ENCODE measurements around the gene LCOR. TPM values are rescaled to one million over a fixed set of nuclear protein-coding genes. Genes with fewer than 3 reads are reported as not detected.
A peak's percentile ranks its signal among the peaks of the same experiment; 100 is the strongest.
"Not testable (repeated sequence)": the region's sequence is repeated elsewhere in the genome, so short reads cannot be mapped to it uniquely, and the experiment has no call there.

LCOR gene
- total and polyA plus RNA-seq, 9 donors = 9.0 to 18.0 (median 12.0) TPM

DNA sequence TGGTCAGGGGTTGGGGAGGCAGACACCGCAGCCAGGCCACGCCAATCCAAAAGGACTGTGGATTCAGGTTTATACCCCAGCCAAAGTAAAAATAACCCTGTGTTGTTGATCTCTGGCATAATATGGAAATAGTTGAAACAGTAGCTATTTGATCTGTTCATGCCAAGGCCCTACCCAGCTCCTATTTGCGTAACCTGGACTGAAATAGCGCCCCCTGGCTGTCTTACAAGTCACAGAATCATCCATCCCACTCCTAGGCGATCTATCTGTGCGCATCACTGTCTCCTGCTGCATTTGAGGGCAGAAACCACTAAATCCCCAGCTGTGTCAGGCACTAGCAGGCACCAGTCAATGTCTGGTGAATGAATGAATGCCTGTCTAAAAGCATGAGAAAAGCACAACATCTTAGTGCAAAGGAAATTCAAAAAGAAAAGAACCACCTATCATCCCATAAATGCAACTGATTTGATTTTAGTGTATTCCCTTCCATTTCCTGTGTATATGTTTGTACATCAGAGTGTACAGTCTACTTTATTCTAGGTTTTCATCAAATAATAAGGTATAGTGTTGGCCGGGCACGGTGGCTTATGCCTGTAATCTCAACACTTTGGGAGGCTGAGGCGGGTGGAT lies 193.6 kb downstream of the LCOR start:
- 41% methylated on average over 3 of the region's 9 CpGs for WGBS (ENCODE audit: insufficient coverage)
- peak; percentile 50 for DNase-seq
- Histone ChIP-seq H3K4me1 (ENCODE audit: control insufficient read depth, insufficient read depth, low read length) (peaks cover 10% of the 10 kb centered on the region), H3K27ac (ENCODE audit: low read length) (no peak overlapping the region), H3K36me3 (ENCODE audit: control insufficient read depth, insufficient read depth, low read length) (no peaks in the 10 kb centered on the region), H3K27me3 (ENCODE audit: control insufficient read depth, insufficient read depth, low read length) (no peaks in the 10 kb centered on the region), H3K4me3 (ENCODE audit: low read length) (no peak overlapping the region), H3K9me3 (replicated peaks; ENCODE audit: control insufficient read depth, low read depth, low read length) (no peaks in the 10 kb centered on the region)

DNA sequence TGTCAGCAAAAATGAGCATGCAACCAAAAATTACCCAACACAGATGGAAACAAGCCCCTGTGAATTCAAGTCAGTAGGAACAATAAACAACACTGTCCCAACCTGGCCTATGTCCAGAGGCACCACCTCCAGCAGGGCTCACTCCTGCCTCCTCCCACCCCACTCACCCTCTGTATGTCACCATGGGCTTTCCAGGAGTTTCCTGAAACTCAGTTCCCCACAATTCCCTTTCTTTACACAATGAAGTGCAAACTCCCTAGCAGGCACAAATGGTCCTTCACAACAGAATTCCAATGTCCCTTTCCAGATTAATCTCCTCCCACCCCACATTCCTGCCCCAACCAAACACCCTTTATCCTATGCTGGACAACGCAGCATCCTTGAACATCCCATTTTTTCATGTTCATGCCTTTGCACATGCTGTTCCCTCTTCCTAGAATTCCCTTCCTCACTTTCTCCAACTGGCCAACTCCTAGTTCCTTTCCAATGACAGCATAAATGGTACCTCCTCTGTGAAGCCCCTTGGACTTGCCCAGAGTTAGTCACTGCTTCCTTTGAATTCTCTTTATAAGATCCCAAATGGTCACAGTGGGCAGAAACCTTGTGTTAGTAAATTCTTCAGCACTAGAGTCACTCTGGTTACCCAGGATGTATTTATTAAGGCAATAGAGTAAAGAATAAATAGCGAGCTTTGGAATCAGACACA lies 196.2 kb downstream of the LCOR start:
- no peak for DNase-seq
- Histone ChIP-seq H3K27me3 (ENCODE audit: control insufficient read depth, insufficient read depth, low read length) (no peaks in the 10 kb centered on the region), H3K4me3 (ENCODE audit: low read length) (no peak overlapping the region), H3K4me1 (ENCODE audit: control insufficient read depth, insufficient read depth, low read length) (peaks cover 5% of the 10 kb centered on the region), H3K9me3 (replicated peaks; ENCODE audit: control insufficient read depth, low read depth, low read length) (no peaks in the 10 kb centered on the region), H3K27ac (ENCODE audit: low read length) (no peak overlapping the region), H3K36me3 (ENCODE audit: control insufficient read depth, insufficient read depth, low read length) (no peaks in the 10 kb centered on the region)
- 84% methylated on average over 1 of the region's 2 CpGs for WGBS (ENCODE audit: insufficient coverage)

DNA sequence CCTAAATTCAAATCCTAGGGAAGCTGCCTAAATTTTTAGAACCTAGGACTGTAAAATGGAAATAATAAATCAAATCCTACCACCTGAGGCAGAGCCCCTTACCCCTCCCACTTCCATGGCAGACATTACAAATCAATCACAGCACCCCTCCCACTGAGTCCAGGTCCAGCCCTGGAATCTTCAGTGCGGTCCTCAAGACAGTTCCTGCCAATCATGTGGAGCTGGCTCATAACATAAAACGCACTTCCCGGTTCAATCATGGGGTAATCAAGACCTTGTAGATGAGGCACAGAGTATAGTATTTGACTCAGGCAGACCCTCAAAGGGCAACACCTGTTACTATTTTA lies 196.7 kb downstream of the LCOR start:
- H3K27me3 ChIP-seq (ENCODE audit: control insufficient read depth, insufficient read depth, low read length) = no peaks in the 10 kb centered on the region
- no peaks in the 10 kb centered on the region for H3K36me3 ChIP-seq (ENCODE audit: control insufficient read depth, insufficient read depth, low read length)
- no peak overlapping the region for H3K4me3 ChIP-seq (ENCODE audit: low read length)
- peaks cover 5% of the 10 kb centered on the region for H3K4me1 ChIP-seq (ENCODE audit: control insufficient read depth, insufficient read depth, low read length)
- no peaks in the 10 kb centered on the region for H3K9me3 ChIP-seq (replicated peaks; ENCODE audit: control insufficient read depth, low read depth, low read length)
- WGBS (ENCODE audit: insufficient coverage) = no CpG with 5 or more reads among the region's 3 CpGs
- no peak for DNase-seq
- H3K27ac ChIP-seq (ENCODE audit: low read length) = no peak overlapping the region

DNA sequence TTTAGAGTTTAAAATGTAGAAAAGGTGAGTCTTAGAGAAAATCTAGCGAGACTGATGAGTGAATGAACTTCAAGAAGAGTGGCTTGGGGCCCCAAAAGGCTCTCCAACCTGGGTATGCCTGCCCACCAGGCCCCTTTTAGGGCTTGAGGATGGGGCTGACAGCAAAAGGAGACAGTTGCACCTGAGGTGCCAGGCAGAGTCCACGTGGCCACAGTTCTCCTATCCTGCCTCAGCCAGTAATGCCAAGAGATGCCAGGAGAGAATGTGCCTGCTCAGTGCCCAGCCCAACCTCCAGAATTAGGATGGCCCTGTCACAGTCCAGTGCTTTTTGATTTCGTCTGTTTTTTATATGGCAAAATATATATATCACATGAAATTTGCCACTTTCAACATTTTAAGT lies 197.2 kb downstream of the LCOR start:
- Histone ChIP-seq H3K27ac (ENCODE audit: low read length) (no peak overlapping the region), H3K27me3 (ENCODE audit: control insufficient read depth, insufficient read depth, low read length) (no peaks in the 10 kb centered on the region), H3K4me3 (ENCODE audit: low read length) (no peak overlapping the region), H3K9me3 (replicated peaks; ENCODE audit: control insufficient read depth, low read depth, low read length) (no peaks in the 10 kb centered on the region), H3K36me3 (ENCODE audit: control insufficient read depth, insufficient read depth, low read length) (no peaks in the 10 kb centered on the region), H3K4me1 (ENCODE audit: control insufficient read depth, insufficient read depth, low read length) (peaks cover under 1% of the 10 kb centered on the region)
- DNase-seq = no peak
- WGBS (ENCODE audit: insufficient coverage) = 86% methylated on average over 1 of the region's 3 CpGs

DNA sequence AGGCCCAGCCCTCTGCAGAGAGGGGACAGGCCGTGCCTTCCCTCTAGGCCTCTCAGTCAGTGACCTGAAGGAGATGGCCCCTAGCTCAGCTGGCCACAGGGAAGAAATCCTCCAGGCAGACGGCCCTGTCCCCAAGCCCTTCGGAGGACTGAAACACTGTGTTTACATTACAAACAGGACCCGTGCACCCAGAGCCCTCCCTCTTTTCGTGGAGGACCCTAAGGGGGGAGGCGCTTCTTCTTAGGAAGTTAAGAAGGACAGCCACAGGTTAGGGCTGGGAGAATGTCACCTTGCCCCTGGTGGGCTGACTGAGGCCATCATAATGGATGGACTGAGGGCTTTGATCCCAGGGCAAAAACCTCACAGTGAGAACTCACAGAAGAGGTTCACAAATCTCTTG lies 198.8 kb downstream of the LCOR start:
- Histone ChIP-seq H3K27me3 (ENCODE audit: control insufficient read depth, insufficient read depth, low read length) (no peaks in the 10 kb centered on the region), H3K9me3 (replicated peaks; ENCODE audit: control insufficient read depth, low read depth, low read length) (no peaks in the 10 kb centered on the region), H3K4me1 (ENCODE audit: control insufficient read depth, insufficient read depth, low read length) (no peaks in the 10 kb centered on the region), H3K27ac (ENCODE audit: low read length) (no peak overlapping the region), H3K36me3 (ENCODE audit: control insufficient read depth, insufficient read depth, low read length) (no peaks in the 10 kb centered on the region), H3K4me3 (ENCODE audit: low read length) (no peak overlapping the region)
- WGBS (ENCODE audit: insufficient coverage) = 29% methylated on average over 1 of the region's 6 CpGs
- DNase-seq = no peak

DNA sequence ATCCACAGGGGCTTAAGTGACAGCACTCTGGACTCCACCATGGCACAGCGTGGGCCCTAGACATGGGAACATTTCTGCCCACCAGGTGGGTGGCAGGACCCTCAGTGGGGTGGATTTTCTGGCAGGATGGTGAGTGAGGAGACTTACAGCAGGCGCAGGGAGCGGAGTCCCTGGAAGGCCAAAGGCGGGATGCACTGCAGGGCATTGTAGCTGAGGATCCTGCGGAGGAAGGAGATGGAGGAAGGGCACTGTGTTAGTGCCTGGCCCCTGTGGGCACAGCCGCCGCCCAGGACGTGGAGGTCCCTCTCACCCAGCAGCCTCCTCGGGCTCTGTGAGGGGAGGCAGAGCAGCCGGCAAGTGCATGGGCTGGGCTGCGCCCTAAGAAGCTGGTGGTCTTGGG lies 199.4 kb downstream of the LCOR start:
- no peaks in the 10 kb centered on the region for H3K36me3 ChIP-seq (ENCODE audit: control insufficient read depth, insufficient read depth, low read length)
- no peaks in the 10 kb centered on the region for H3K9me3 ChIP-seq (replicated peaks; ENCODE audit: control insufficient read depth, low read depth, low read length)
- H3K4me3 ChIP-seq (ENCODE audit: low read length) = no peak overlapping the region
- H3K27ac ChIP-seq (ENCODE audit: low read length) = no peak overlapping the region
- no peaks in the 10 kb centered on the region for H3K4me1 ChIP-seq (ENCODE audit: control insufficient read depth, insufficient read depth, low read length)
- H3K27me3 ChIP-seq (ENCODE audit: control insufficient read depth, insufficient read depth, low read length) = no peaks in the 10 kb centered on the region
- no peak for DNase-seq
- WGBS (ENCODE audit: insufficient coverage) = 89% methylated on average over 11 of the region's 11 CpGs

DNA sequence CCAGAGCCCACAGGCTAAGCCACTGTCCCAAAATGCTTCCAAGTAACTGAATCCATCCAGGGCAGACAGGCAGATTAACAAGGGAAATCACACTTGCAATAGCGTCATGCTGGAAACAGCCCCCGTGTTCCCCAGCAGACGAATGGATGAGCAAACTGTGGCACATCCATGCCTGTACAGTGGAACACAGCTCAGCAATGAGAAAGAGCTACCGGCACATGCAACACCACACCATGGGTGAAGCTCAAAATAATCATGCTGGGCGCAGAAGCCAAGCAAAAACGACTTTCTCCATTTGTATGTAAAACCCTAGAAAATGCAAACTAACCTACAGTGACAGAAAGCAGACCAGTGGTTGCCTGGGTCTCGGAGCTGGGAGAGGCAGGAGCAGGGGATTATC lies 200.5 kb downstream of the LCOR start:
- DNase-seq = no peak
- Histone ChIP-seq H3K9me3 (replicated peaks; ENCODE audit: control insufficient read depth, low read depth, low read length) (no peaks in the 10 kb centered on the region), H3K4me1 (ENCODE audit: control insufficient read depth, insufficient read depth, low read length) (peaks cover 5% of the 10 kb centered on the region), H3K4me3 (ENCODE audit: low read length) (no peak overlapping the region), H3K27me3 (ENCODE audit: control insufficient read depth, insufficient read depth, low read length) (no peaks in the 10 kb centered on the region), H3K27ac (ENCODE audit: low read length) (no peak overlapping the region), H3K36me3 (ENCODE audit: control insufficient read depth, insufficient read depth, low read length) (no peaks in the 10 kb centered on the region)
- WGBS (ENCODE audit: insufficient coverage) = 41% methylated on average over 4 of the region's 7 CpGs

DNA sequence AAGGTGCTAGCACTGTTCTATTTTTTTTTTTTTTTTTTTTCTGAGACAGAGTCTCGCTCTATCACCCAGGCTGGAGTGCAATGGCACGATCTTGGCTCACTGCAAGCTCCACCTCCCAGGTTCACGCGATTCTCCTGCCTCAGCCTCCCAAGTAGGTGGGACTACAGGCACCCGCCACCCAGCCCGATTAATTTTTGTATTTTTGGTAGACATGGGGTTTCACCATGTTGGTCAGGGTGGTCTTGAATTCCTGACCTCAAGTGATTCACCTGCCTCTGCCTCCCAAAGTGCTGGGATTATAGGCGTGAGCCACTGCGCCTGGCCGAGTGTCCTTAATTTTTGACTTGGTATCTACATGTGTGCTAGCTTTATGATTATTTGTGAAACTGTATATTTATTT lies 201.7 kb downstream of the LCOR start:
- not testable (repeated sequence) for H3K27ac ChIP-seq (ENCODE audit: low read length); H3K4me3 ChIP-seq (ENCODE audit: low read length); DNase-seq; H3K27me3 ChIP-seq (ENCODE audit: control insufficient read depth, insufficient read depth, low read length); H3K36me3 ChIP-seq (ENCODE audit: control insufficient read depth, insufficient read depth, low read length); H3K9me3 ChIP-seq (replicated peaks; ENCODE audit: control insufficient read depth, low read depth, low read length)
- H3K4me1 ChIP-seq (ENCODE audit: control insufficient read depth, insufficient read depth, low read length) = peaks cover 11% of the 10 kb centered on the region
- no CpG with 5 or more reads among the region's 9 CpGs for WGBS (ENCODE audit: insufficient coverage)

DNA sequence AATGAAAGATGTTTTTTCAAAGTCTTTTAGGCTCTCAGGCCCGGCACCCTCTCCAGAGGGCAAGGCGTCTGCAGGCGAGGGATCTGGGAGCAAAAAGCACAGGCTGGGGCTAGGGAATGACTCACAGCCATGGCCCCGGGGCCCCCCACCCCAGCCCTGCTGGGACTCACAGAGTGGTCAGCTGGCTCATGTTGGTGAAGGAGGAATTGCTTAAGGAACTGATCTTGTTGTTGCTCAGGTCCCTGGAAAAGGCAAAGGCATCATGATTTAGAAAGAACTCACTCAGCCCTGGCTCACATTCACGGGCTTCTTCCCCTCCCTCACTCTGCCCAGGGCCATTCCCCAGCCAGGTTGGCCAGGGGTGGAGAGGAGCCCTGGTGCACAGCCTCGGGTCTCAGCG lies 202.2 kb downstream of the LCOR start:
- Histone ChIP-seq H3K9me3 (replicated peaks; ENCODE audit: control insufficient read depth, low read depth, low read length) (no peaks in the 10 kb centered on the region), H3K36me3 (ENCODE audit: control insufficient read depth, insufficient read depth, low read length) (no peaks in the 10 kb centered on the region), H3K4me3 (ENCODE audit: low read length) (no peak overlapping the region), H3K27ac (ENCODE audit: low read length) (no peak overlapping the region), H3K4me1 (ENCODE audit: control insufficient read depth, insufficient read depth, low read length) (peaks cover 11% of the 10 kb centered on the region), H3K27me3 (ENCODE audit: control insufficient read depth, insufficient read depth, low read length) (no peaks in the 10 kb centered on the region)
- DNase-seq = no peak
- WGBS (ENCODE audit: insufficient coverage) = 66% methylated on average over 3 of the region's 7 CpGs

DNA sequence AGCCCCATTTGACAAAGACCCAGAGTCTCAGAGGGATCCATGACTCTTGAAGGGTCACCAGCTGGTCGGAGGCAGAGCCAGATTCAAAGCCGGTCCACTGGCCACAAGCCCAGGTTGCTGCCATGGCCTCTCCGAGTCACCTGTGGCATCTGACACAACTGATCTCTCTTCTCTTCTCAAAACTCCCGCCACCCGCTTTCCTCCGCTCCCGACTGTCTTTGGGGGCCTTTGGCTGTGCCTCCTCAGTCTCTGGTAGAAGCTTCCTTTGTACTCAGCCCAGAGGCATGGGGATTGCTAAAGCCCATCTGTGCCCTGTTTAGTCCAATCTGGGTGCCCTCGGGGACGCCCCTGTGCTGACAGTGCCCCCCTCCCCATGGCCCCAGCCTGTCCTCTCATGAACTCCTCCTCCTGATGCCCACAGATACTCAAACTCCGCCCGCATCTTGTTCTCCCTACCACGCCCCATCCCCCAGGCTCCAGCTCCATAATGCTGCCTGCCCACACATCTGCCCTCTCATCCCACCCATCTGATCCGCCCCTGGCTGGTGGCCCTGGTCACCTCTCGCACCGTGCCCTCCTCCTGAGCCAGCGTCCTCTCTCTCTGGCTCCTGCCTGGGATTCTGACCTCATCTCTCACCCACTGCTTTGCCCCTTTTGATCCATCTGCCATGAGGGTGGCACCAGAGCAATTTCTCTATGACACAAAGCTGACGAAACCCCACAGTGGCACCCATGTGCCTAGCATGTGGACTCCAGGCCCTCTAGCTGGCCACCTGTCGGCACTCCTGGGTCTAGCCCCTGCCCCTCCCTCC lies 203.1 kb downstream of the LCOR start:
- no peaks in the 10 kb centered on the region for H3K27me3 ChIP-seq (ENCODE audit: control insufficient read depth, insufficient read depth, low read length)
- H3K9me3 ChIP-seq (replicated peaks; ENCODE audit: control insufficient read depth, low read depth, low read length) = no peaks in the 10 kb centered on the region
- DNase-seq = no peak
- WGBS (ENCODE audit: insufficient coverage) = 85% methylated on average over 18 of the region's 18 CpGs
- H3K4me1 ChIP-seq (ENCODE audit: control insufficient read depth, insufficient read depth, low read length) = peaks cover 11% of the 10 kb centered on the region
- H3K4me3 ChIP-seq (ENCODE audit: low read length) = no peak overlapping the region
- H3K36me3 ChIP-seq (ENCODE audit: control insufficient read depth, insufficient read depth, low read length) = no peaks in the 10 kb centered on the region
- H3K27ac ChIP-seq (ENCODE audit: low read length) = no peak overlapping the region
